Bronchial epithelial cell (primary cell): ENCODE data around the gene ZNF90. TPM values are rescaled to one million over a fixed set of nuclear protein-coding genes. Genes with fewer than 3 reads are reported as not detected.
A peak's percentile ranks its signal among the peaks of the same experiment; 100 is the strongest.
"Not testable (repeated sequence)": the region's sequence is repeated elsewhere in the genome, so short reads cannot be mapped to it uniquely, and the experiment has no call there.

Experiments
- DNase-seq: peaks from one replicate; pipeline ENCODE4 v3.0.0-alpha.2; 2010; ENCODE audit warnings: low read depth
- FAIRE-seq: peaks from 2 replicates; lab custom pipeline; 2011; peaks lifted over from hg19 to GRCh38; lab: Jason Lieb, UNC
- H3K27me3 ChIP-seq: 2 replicates; pipeline ENCODE4 v1.5.1; 2011; ENCODE audit warnings: low read length; ENCODE audit not compliant: control insufficient read depth, insufficient read depth
- H3K36me3 ChIP-seq: 2 replicates; pipeline ENCODE4 v1.5.1; 2011; ENCODE audit warnings: low read length; ENCODE audit not compliant: control insufficient read depth, insufficient read depth
- H3K4me3 ChIP-seq: 2 replicates; pipeline ENCODE4 v1.5.1; 2011; ENCODE audit warnings: mild to moderate bottlenecking, low read depth, low read length, control low read depth
- total RNA-seq: library from RNA; depleted of rRNA; stranded (reverse); fragments of >200 nt; gene quantifications from 2 replicates; pipeline ENCODE4 v1.2.1, GENCODE V29; 2014
- TF ChIP-seq, protein P1 (sequence below): IDR thresholded peaks from 2 replicates; pipeline ENCODE4 v1.5.1; 2011; ENCODE audit warnings: mild to moderate bottlenecking, moderate library complexity, low read length, control low read depth, inconsistent platforms; ENCODE audit not compliant: insufficient read depth, severe bottlenecking

Gene ZNF90
- total RNA-seq, 1 donor from 2014 or later: 2.1 TPM

DNA sequence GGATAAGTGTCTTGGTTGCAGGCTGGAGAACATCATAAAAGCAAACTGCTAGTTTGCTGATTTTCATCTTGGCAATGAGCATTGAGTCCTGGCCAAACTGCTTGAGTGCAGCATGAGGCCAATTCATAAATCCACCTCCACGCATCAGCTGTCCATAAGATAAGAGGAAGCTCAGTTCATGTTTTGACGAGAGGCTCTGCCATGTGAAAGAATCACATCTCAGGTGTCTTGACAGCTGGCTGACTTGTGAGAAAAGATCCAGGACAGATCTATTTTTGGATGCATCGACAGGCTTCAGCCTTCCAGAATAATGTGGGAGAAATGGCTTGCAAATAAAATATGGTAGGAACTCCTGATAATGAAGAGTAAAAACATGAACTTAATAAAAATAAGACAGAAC is 33.1 kb upstream of the ZNF90 start:
- no peaks in the 10 kb centered on the region for H3K27me3 ChIP-seq
- H3K4me3 ChIP-seq: no peak overlapping the region
- no peaks in the 10 kb centered on the region for H3K36me3 ChIP-seq
- TF ChIP-seq, protein P1, sequence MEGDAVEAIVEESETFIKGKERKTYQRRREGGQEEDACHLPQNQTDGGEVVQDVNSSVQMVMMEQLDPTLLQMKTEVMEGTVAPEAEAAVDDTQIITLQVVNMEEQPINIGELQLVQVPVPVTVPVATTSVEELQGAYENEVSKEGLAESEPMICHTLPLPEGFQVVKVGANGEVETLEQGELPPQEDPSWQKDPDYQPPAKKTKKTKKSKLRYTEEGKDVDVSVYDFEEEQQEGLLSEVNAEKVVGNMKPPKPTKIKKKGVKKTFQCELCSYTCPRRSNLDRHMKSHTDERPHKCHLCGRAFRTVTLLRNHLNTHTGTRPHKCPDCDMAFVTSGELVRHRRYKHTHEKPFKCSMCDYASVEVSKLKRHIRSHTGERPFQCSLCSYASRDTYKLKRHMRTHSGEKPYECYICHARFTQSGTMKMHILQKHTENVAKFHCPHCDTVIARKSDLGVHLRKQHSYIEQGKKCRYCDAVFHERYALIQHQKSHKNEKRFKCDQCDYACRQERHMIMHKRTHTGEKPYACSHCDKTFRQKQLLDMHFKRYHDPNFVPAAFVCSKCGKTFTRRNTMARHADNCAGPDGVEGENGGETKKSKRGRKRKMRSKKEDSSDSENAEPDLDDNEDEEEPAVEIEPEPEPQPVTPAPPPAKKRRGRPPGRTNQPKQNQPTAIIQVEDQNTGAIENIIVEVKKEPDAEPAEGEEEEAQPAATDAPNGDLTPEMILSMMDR: no peak
- DNase-seq: no peak
- FAIRE-seq: peak; percentile 55

DNA sequence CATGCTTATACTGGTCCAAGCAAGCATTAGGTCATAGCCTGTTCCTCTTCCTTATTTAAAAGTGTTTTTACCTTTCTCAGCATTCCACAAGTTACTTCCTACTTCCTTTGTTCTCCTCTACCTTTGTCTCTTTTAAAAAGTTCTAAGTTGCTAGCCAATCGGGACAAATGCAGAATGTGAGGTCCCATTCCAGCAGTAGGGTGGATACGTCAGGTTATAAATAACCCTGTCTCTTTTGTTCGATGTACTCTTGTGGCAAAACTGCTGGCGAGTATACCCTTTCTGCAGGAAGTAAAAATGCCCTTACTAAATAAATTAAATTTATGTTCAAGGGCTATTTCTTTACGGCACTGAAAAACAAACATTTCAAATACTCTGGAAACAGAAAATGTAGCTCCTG is 32.1 kb upstream of the ZNF90 start:
- peak; percentile 28 for DNase-seq
- FAIRE-seq, H3K27me3 ChIP-seq, H3K4me3 ChIP-seq, H3K36me3 ChIP-seq: not testable (repeated sequence)

DNA sequence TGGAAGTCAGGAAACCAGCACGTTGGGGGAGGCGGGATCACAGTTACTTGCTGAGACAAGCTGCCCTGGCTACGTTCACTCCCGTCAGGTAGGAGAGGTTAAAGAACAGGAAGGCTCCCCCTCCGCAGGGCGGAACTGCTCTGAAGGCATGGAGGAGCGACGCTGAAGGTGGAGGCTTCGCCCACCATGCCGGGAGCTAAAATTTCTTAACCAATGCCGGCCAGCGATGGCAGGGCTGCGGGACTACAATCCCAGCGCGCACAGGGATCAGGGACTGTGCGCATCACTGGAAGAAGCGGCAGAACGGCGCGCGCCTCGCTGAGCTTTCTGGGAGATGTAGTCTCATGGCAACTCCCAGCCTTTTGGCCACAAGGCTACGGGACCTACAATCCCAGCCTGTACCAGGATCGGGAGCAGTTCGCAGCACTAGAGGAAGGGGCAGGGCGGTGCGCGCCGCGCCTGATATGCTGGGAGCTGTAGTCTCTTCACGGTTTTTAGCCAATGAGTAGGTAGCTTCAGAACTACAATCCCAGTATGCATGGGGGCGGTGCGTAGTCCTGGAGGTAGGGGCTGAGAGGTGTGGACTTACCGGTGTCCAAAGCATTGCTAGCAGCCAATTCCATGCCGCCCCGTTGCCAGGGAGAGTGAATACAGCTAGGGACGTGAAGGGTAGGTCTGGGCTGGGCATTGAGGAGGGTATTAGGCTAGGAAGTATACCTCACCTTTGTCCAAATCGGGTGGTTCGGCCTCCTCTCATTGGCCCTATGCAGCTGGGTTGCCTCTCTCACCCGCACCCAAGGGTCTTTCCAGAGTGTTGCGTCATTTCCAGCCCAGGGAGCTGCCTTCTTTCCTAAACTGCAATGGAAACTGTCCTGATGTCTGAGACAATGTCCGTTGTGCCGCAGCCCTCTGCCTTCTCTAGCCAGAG is 25.7 kb upstream of the ZNF90 start:
- FAIRE-seq (peak; percentile 95), DNase-seq (peak; percentile 97)
- H3K27me3 ChIP-seq: no peaks in the 10 kb centered on the region
- TF ChIP-seq, protein P1: no peak
- peak overlapping the region; percentile 67 for H3K4me3 ChIP-seq
- H3K36me3 ChIP-seq: no peaks in the 10 kb centered on the region

DNA sequence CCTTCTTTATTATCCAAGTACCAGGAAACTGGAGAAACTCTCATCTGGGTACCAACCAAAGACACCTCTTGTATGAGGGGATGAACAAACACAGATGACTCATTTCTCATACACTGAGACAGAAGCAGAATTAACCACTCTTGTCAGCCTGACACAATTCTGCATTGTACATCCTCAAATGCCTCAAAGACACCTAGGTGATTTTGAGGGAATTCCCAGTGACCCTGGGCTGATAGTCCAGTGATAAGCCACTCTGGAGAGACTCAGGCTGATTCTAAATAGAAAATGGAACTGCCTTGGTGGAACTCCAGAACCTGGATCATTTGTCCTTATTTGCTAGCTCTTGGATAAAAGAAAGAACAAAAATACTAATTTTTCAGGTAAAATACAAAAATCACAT is 19.1 kb upstream of the ZNF90 start:
- not testable (repeated sequence) for DNase-seq, H3K4me3 ChIP-seq, H3K36me3 ChIP-seq, FAIRE-seq, H3K27me3 ChIP-seq

DNA sequence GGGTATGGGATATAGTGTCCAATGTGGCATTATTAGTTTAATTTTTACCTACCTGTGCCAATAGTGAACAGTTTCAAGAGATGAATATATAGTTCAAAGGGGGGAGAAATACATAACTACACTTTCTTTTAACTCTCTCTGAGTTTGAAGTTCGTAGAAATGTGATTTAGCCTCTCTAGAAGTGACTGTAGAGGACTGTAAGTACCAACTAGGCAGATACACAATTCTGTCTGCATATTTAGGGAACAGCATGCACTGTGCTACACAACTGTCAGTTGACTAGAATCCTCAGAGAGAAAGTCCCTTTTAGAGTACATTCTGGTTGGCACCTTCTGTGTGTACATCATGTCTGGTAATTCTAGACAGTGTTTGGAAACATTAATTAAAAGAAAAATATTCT is 17.5 kb upstream of the ZNF90 start:
- FAIRE-seq: no peak
- H3K4me3 ChIP-seq: no peak overlapping the region
- no peaks in the 10 kb centered on the region for H3K27me3 ChIP-seq
- DNase-seq: no peak
- TF ChIP-seq, protein P1: no peak
- no peaks in the 10 kb centered on the region for H3K36me3 ChIP-seq

DNA sequence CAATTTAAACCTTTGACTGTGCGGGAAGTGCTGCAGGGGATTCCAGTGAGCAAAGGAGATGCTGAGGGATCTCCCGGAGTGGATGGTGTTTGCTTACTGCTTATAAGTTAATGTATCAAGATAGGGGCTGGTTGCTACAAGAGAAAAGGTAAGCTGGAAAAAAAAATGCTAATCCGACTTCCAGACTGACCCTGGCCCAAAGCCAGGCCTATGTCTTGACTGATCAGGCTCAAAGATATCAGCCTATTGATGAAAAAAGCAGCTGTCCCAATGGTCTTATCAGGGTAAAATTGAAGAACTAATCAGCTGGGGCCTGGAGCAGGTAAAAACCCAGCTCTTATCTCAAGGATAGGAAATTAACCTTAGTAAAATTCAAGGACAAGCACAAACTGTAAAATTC is 10.9 kb upstream of the ZNF90 start:
- Histone ChIP-seq H3K4me3 (no peak overlapping the region), H3K36me3 (no peaks in the 10 kb centered on the region), H3K27me3 (no peaks in the 10 kb centered on the region)
- TF ChIP-seq, protein P1: no peak
- DNase-seq (no peak), FAIRE-seq (no peak)
